HEK293 (cell line): ENCODE measurements around the gene CD79A.
A peak's percentile ranks its signal among the peaks of the same experiment; 100 is the strongest.

ENCODE experiments used
- BCL11A ChIP-seq: fragments of 450-650 bp; formaldehyde crosslinking; IDR thresholded peaks from 2 replicates; pipeline ENCODE4 v1.5.1; 2016; ENCODE audit warnings: low read depth, missing biosample characterization, missing genetic modification characterization
- KLF1 ChIP-seq: fragments of 450-650 bp; formaldehyde crosslinking; IDR thresholded peaks from 2 replicates; pipeline ENCODE4 v1.5.1; 2016; ENCODE audit warnings: missing biosample characterization, missing genetic modification characterization
- KLF16 ChIP-seq: fragments of 450-650 bp; formaldehyde crosslinking; IDR thresholded peaks from 2 replicates; pipeline ENCODE4 v1.5.1; 2017; ENCODE audit warnings: missing biosample characterization, missing genetic modification characterization
- KLF9 ChIP-seq: fragments of 450-650 bp; formaldehyde crosslinking; IDR thresholded peaks from 2 replicates; pipeline ENCODE4 v1.5.1; 2016; ENCODE audit warnings: missing biosample characterization, missing genetic modification characterization, low read depth
- MZF1 ChIP-seq: fragments of 450-650 bp; formaldehyde crosslinking; IDR thresholded peaks from 2 replicates; pipeline ENCODE4 v1.5.1; 2017; ENCODE audit warnings: missing biosample characterization, missing genetic modification characterization, borderline replicate concordance
- SCRT2 ChIP-seq: fragments of 450-650 bp; formaldehyde crosslinking; IDR thresholded peaks from 2 replicates; pipeline ENCODE4 v1.5.1; 2016; ENCODE audit warnings: missing biosample characterization, missing genetic modification characterization
- YY1 ChIP-seq: fragments of 450-650 bp; formaldehyde crosslinking; IDR thresholded peaks from 2 replicates; pipeline ENCODE4 v1.5.1; 2018; ENCODE audit warnings: missing biosample characterization, missing genetic modification characterization
- ZBTB48 ChIP-seq: fragments of 450-650 bp; formaldehyde crosslinking; IDR thresholded peaks from 2 replicates; pipeline ENCODE4 v1.5.1; 2016; ENCODE audit warnings: missing biosample characterization, missing genetic modification characterization
- ZNF175 ChIP-seq: fragments of 450-650 bp; formaldehyde crosslinking; IDR thresholded peaks from 2 replicates; pipeline ENCODE4 v1.5.1; 2016; ENCODE audit warnings: missing biosample characterization, missing genetic modification characterization
- ZNF19 ChIP-seq: fragments of 450-650 bp; formaldehyde crosslinking; IDR thresholded peaks from 2 replicates; pipeline ENCODE4; 2016; ENCODE audit warnings: missing biosample characterization, missing genetic modification characterization, low read depth
- ZNF426 ChIP-seq: fragments of 450-650 bp; formaldehyde crosslinking; IDR thresholded peaks from 2 replicates; pipeline ENCODE4 v1.5.1; 2017; ENCODE audit warnings: missing biosample characterization, missing genetic modification characterization, mild to moderate bottlenecking, inconsistent platforms, moderate library complexity
- ZNF529 ChIP-seq: fragments of 450-650 bp; formaldehyde crosslinking; IDR thresholded peaks from 2 replicates; pipeline ENCODE4 v1.5.1; 2017; ENCODE audit warnings: missing genetic modification characterization, missing biosample characterization; ENCODE audit not compliant: insufficient replicate concordance
- ZNF549 ChIP-seq: fragments of 450-650 bp; IDR thresholded peaks from 2 replicates; pipeline ENCODE4 v1.5.1; 2018; ENCODE audit warnings: missing biosample characterization, missing genetic modification characterization, mild to moderate bottlenecking, inconsistent platforms, moderate library complexity
- ZNF677 ChIP-seq: fragments of 450-650 bp; IDR thresholded peaks from 2 replicates; pipeline ENCODE4 v1.5.0; 2018; ENCODE audit warnings: missing biosample characterization, mild to moderate bottlenecking, missing genetic modification characterization, moderate library complexity
- ZNF791 ChIP-seq: fragments of 450-650 bp; formaldehyde crosslinking; IDR thresholded peaks from 2 replicates; pipeline ENCODE4 v1.5.1; 2016; ENCODE audit warnings: missing biosample characterization, missing genetic modification characterization
- TF ChIP-seq, protein P1 (sequence below): fragments of 450-650 bp; formaldehyde crosslinking; IDR thresholded peaks from 2 replicates; pipeline ENCODE4 v1.5.1; 2016; ENCODE audit warnings: missing biosample characterization, missing genetic modification characterization
- TF ChIP-seq, protein P2 (sequence below): fragments of 450-650 bp; formaldehyde crosslinking; IDR thresholded peaks from 2 replicates; pipeline ENCODE4 v1.5.0; 2017; ENCODE audit warnings: missing biosample characterization, missing genetic modification characterization, borderline replicate concordance
- TF ChIP-seq, protein P3 (sequence below): fragments of 450-650 bp; formaldehyde crosslinking; IDR thresholded peaks from 2 replicates; pipeline ENCODE4 v1.5.1; 2016; ENCODE audit warnings: missing biosample characterization, missing genetic modification characterization
- TF ChIP-seq, protein P4 (sequence below): fragments of 450-650 bp; IDR thresholded peaks from 2 replicates; pipeline ENCODE4 v1.5.1; 2018; ENCODE audit warnings: missing biosample characterization, missing genetic modification characterization
- TF ChIP-seq, protein P5 (sequence below): fragments of 450-650 bp; formaldehyde crosslinking; IDR thresholded peaks from 2 replicates; pipeline ENCODE4 v1.5.1; 2016; ENCODE audit warnings: missing biosample characterization, missing genetic modification characterization
- TF ChIP-seq, protein P6 (sequence below): fragments of 450-650 bp; formaldehyde crosslinking; IDR thresholded peaks from 2 replicates; pipeline ENCODE4 v1.5.1; 2016; ENCODE audit warnings: missing biosample characterization, missing genetic modification characterization
- TF ChIP-seq, protein P7 (sequence below): fragments of 450-650 bp; formaldehyde crosslinking; IDR thresholded peaks from 2 replicates; pipeline ENCODE4 v1.5.1; 2016; ENCODE audit warnings: missing biosample characterization, missing genetic modification characterization
- TF ChIP-seq, protein P8 (sequence below): fragments of 450-650 bp; formaldehyde crosslinking; IDR thresholded peaks from 2 replicates; pipeline ENCODE4 v1.5.1; 2016; ENCODE audit warnings: missing biosample characterization, missing genetic modification characterization

The CD79A gene

DNA sequence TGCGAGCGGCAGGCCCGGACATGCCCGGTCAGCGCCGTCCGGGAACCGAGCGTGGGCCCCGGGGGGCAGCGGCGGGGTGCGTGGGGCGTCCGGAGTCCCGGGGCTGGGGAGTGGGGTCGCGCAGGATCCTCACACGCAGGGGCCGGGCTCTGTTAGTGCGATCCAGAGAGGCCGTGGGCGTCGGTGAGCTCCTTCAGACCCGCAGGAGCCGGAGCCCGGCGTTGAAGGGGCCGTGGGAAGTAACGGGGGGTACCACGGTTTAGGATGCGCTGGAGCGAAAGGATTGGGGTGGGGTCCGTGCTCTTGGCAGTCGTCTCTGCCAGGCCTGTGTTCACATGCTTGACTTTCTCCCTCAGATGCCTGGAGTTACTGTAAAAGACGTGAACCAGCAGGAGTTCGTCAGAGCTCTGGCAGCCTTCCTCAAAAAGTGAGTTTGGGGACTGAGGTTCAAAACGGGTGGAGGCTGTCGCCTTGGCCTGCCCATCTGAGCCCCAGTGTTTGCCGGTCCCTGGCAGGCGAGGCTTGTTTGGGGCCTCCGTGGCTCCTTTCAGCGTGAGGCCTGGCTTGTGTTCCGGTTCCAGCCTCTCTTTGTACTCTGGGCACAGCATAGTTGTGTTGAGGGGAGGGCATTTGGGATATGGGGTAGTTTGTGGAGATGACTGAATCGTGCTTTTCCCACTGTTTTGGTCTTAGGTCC is 16.5 kb upstream of the CD79A start (continued):
- TF ChIP-seq, protein P1, sequence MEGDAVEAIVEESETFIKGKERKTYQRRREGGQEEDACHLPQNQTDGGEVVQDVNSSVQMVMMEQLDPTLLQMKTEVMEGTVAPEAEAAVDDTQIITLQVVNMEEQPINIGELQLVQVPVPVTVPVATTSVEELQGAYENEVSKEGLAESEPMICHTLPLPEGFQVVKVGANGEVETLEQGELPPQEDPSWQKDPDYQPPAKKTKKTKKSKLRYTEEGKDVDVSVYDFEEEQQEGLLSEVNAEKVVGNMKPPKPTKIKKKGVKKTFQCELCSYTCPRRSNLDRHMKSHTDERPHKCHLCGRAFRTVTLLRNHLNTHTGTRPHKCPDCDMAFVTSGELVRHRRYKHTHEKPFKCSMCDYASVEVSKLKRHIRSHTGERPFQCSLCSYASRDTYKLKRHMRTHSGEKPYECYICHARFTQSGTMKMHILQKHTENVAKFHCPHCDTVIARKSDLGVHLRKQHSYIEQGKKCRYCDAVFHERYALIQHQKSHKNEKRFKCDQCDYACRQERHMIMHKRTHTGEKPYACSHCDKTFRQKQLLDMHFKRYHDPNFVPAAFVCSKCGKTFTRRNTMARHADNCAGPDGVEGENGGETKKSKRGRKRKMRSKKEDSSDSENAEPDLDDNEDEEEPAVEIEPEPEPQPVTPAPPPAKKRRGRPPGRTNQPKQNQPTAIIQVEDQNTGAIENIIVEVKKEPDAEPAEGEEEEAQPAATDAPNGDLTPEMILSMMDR (tag by site-specific recombination), result no peak
- TF ChIP-seq, protein P2, sequence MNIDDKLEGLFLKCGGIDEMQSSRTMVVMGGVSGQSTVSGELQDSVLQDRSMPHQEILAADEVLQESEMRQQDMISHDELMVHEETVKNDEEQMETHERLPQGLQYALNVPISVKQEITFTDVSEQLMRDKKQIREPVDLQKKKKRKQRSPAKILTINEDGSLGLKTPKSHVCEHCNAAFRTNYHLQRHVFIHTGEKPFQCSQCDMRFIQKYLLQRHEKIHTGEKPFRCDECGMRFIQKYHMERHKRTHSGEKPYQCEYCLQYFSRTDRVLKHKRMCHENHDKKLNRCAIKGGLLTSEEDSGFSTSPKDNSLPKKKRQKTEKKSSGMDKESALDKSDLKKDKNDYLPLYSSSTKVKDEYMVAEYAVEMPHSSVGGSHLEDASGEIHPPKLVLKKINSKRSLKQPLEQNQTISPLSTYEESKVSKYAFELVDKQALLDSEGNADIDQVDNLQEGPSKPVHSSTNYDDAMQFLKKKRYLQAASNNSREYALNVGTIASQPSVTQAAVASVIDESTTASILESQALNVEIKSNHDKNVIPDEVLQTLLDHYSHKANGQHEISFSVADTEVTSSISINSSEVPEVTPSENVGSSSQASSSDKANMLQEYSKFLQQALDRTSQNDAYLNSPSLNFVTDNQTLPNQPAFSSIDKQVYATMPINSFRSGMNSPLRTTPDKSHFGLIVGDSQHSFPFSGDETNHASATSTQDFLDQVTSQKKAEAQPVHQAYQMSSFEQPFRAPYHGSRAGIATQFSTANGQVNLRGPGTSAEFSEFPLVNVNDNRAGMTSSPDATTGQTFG (tag by site-specific recombination), result no peak
- no peak for TF ChIP-seq ZNF175 (tag by site-specific recombination)
- TF ChIP-seq SCRT2, result no peak
- TF ChIP-seq, protein P3, sequence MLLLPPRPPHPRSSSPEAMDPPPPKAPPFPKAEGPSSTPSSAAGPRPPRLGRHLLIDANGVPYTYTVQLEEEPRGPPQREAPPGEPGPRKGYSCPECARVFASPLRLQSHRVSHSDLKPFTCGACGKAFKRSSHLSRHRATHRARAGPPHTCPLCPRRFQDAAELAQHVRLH, result no peak
- TF ChIP-seq ZNF19, result no peak
- TF ChIP-seq KLF16 (tag by site-specific recombination), result peak; percentile 40; the same call in 1 of the 2 replicates
- TF ChIP-seq, protein P4, sequence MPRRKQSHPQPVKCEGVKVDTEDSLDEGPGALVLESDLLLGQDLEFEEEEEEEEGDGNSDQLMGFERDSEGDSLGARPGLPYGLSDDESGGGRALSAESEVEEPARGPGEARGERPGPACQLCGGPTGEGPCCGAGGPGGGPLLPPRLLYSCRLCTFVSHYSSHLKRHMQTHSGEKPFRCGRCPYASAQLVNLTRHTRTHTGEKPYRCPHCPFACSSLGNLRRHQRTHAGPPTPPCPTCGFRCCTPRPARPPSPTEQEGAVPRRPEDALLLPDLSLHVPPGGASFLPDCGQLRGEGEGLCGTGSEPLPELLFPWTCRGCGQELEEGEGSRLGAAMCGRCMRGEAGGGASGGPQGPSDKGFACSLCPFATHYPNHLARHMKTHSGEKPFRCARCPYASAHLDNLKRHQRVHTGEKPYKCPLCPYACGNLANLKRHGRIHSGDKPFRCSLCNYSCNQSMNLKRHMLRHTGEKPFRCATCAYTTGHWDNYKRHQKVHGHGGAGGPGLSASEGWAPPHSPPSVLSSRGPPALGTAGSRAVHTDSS (tag by site-specific recombination), result no peak
- no peak for TF ChIP-seq ZNF549 (tag by site-specific recombination)
- no peak for TF ChIP-seq KLF1 (tag by site-specific recombination)
- no peak for TF ChIP-seq YY1 (tag by site-specific recombination)
- TF ChIP-seq, protein P5, sequence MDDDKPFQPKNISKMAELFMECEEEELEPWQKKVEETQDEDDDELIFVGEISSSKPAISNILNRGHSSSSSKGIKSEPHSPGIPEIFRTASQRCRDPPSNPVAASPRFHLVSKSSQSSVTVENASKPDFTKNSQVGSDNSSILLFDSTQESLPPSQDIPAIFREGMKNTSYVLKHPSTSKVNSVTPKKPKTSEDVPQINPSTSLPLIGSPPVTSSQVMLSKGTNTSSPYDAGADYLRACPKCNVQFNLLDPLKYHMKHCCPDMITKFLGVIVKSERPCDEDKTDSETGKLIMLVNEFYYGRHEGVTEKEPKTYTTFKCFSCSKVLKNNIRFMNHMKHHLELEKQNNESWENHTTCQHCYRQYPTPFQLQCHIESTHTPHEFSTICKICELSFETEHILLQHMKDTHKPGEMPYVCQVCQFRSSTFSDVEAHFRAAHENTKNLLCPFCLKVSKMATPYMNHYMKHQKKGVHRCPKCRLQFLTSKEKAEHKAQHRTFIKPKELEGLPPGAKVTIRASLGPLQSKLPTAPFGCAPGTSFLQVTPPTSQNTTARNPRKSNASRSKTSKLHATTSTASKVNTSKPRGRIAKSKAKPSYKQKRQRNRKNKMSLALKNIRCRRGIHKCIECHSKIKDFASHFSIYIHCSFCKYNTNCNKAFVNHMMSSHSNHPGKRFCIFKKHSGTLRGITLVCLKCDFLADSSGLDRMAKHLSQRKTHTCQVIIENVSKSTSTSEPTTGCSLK (tag by site-specific recombination), result no peak
- no peak for TF ChIP-seq BCL11A (tag by site-specific recombination)
- TF ChIP-seq, protein P6, sequence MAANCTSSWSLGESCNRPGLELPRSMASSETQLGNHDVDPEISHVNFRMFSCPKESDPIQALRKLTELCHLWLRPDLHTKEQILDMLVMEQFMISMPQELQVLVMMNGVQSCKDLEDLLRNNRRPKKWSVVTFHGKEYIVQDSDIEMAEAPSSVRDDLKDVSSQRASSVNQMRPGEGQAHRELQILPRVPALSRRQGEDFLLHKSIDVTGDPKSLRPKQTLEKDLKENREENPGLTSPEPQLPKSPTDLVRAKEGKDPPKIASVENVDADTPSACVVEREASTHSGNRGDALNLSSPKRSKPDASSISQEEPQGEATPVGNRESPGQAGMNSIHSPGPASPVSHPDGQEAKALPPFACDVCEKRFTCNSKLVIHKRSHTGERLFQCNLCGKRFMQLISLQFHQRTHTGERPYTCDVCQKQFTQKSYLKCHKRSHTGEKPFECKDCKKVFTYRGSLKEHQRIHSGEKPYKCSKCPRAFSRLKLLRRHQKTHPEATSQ (tag by site-specific recombination), result no peak
- no peak for TF ChIP-seq ZNF426 (tag by site-specific recombination)
- peak; percentile 37; the same call in 1 of the 2 replicates for TF ChIP-seq ZBTB48
- TF ChIP-seq, protein P7, sequence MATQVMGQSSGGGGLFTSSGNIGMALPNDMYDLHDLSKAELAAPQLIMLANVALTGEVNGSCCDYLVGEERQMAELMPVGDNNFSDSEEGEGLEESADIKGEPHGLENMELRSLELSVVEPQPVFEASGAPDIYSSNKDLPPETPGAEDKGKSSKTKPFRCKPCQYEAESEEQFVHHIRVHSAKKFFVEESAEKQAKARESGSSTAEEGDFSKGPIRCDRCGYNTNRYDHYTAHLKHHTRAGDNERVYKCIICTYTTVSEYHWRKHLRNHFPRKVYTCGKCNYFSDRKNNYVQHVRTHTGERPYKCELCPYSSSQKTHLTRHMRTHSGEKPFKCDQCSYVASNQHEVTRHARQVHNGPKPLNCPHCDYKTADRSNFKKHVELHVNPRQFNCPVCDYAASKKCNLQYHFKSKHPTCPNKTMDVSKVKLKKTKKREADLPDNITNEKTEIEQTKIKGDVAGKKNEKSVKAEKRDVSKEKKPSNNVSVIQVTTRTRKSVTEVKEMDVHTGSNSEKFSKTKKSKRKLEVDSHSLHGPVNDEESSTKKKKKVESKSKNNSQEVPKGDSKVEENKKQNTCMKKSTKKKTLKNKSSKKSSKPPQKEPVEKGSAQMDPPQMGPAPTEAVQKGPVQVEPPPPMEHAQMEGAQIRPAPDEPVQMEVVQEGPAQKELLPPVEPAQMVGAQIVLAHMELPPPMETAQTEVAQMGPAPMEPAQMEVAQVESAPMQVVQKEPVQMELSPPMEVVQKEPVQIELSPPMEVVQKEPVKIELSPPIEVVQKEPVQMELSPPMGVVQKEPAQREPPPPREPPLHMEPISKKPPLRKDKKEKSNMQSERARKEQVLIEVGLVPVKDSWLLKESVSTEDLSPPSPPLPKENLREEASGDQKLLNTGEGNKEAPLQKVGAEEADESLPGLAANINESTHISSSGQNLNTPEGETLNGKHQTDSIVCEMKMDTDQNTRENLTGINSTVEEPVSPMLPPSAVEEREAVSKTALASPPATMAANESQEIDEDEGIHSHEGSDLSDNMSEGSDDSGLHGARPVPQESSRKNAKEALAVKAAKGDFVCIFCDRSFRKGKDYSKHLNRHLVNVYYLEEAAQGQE, result no peak
- TF ChIP-seq, protein P8, sequence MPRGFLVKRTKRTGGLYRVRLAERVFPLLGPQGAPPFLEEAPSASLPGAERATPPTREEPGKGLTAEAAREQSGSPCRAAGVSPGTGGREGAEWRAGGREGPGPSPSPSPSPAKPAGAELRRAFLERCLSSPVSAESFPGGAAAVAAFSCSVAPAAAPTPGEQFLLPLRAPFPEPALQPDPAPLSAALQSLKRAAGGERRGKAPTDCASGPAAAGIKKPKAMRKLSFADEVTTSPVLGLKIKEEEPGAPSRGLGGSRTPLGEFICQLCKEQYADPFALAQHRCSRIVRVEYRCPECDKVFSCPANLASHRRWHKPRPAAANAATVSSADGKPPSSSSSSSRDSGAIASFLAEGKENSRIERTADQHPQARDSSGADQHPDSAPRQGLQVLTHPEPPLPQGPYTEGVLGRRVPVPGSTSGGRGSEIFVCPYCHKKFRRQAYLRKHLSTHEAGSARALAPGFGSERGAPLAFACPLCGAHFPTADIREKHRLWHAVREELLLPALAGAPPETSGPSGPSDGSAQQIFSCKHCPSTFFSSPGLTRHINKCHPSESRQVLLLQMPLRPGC (tag by site-specific recombination), result no peak
- no peak for TF ChIP-seq ZNF677 (tag by site-specific recombination)
- TF ChIP-seq ZNF529, result no peak
- peak; percentile 10; the same call in 1 of the 2 replicates for TF ChIP-seq KLF9
- no peak for TF ChIP-seq ZNF791
- no peak for TF ChIP-seq MZF1 (tag by site-specific recombination)
